GM23338 (cell line): ENCODE data around the gene TMEM150C. TPM values are rescaled to one million over a fixed set of nuclear protein-coding genes. Genes with fewer than 3 reads are reported as not detected.
"Not testable (repeated sequence)": the region's sequence is repeated elsewhere in the genome, so short reads cannot be mapped to it uniquely, and the experiment has no call there.

Experiments
- ATAC-seq: fragments of 200-7000 bp; cut with Tn5 transposase; 3 replicates; pipeline ENCODE4 v1.9.1; 2020
- DNase-seq: peaks from one replicate; pipeline ENCODE4 v3.0.0-alpha.2; 2015; ENCODE audit warnings: low spot score
- H2AFZ ChIP-seq: fragments of 200-600 bp; sonication (generic); 2 replicates; pipeline ENCODE4 v1.8.0; 2016; ENCODE audit warnings: antibody characterized with exemption, mild to moderate bottlenecking, moderate library complexity
- H3F3A ChIP-seq: fragments of 200-600 bp; sonication (generic); replicated peaks from 2 replicates; pipeline ENCODE4 v1.8.0; 2017; ENCODE audit warnings: antibody characterized with exemption, mixed run types, low read depth
- H3K27ac ChIP-seq: fragments of 200-600 bp; sonication (generic); 2 replicates; pipeline ENCODE4 v1.6.1; 2016; ENCODE audit warnings: low read depth
- H3K27me3 ChIP-seq: fragments of 200-600 bp; sonication (generic); 2 replicates; pipeline ENCODE4 v1.8.0; 2016; ENCODE audit warnings: mild to moderate bottlenecking, mixed run types, moderate library complexity; ENCODE audit not compliant: insufficient read depth
- H3K36me3 ChIP-seq: fragments of 200-600 bp; sonication (generic); 2 replicates; pipeline ENCODE4 v1.8.0; 2016; ENCODE audit warnings: mild to moderate bottlenecking; ENCODE audit not compliant: insufficient read depth
- H3K4me1 ChIP-seq: fragments of 200-600 bp; sonication (generic); 2 replicates; pipeline ENCODE4 v1.8.0; 2016; ENCODE audit warnings: mild to moderate bottlenecking, moderate library complexity; ENCODE audit not compliant: insufficient read depth
- H3K4me2 ChIP-seq: fragments of 200-600 bp; sonication (generic); 2 replicates; pipeline ENCODE4 v1.7.1; 2017; ENCODE audit warnings: mixed run types
- H3K4me3 ChIP-seq: fragments of 200-600 bp; sonication (generic); 2 replicates; pipeline ENCODE4 v1.6.1; 2016; ENCODE audit warnings: mixed run types
- H3K79me2 ChIP-seq: fragments of 200-600 bp; sonication (generic); replicated peaks from 2 replicates; pipeline ENCODE4 v1.8.0; 2017; ENCODE audit warnings: mild to moderate bottlenecking; ENCODE audit not compliant: insufficient read depth
- H3K9me2 ChIP-seq: fragments of 200-600 bp; sonication (generic); 2 replicates; pipeline ENCODE4 v1.8.0; 2017; ENCODE audit not compliant: insufficient read depth
- H4K20me1 ChIP-seq: fragments of 200-600 bp; sonication (generic); replicated peaks from 2 replicates; pipeline ENCODE4 v1.8.0; 2017; ENCODE audit warnings: mild to moderate bottlenecking; ENCODE audit not compliant: insufficient read depth
- H3K27ac Mint-ChIP-seq: 2 replicates; pipeline ENCODE4 v1.8.0; 2020; ENCODE audit warnings: inconsistent platforms, mild to moderate bottlenecking, moderate library complexity, mixed read lengths
- H3K27me3 Mint-ChIP-seq: 3 replicates; pipeline ENCODE4 v1.8.0; 2022; ENCODE audit warnings: low read depth, mild to moderate bottlenecking, moderate library complexity, mixed read lengths, inconsistent platforms; ENCODE audit not compliant: insufficient read depth, poor library complexity
- H3K36me3 Mint-ChIP-seq: 3 replicates; pipeline ENCODE4 v1.8.0; 2021; ENCODE audit warnings: low read depth, mild to moderate bottlenecking, inconsistent platforms, moderate library complexity, mixed read lengths
- H3K4me1 Mint-ChIP-seq: 3 replicates; pipeline ENCODE4 v1.8.0; 2020; ENCODE audit warnings: mild to moderate bottlenecking, inconsistent platforms, mixed read lengths
- H3K4me3 Mint-ChIP-seq: 3 replicates; pipeline ENCODE4 v1.8.0; 2021; ENCODE audit warnings: moderate library complexity, mild to moderate bottlenecking, inconsistent platforms, mixed read lengths
- H3K9me3 Mint-ChIP-seq: 3 replicates; pipeline ENCODE4 v1.8.0; 2020; ENCODE audit warnings: moderate library complexity, mild to moderate bottlenecking, inconsistent platforms, mixed read lengths
- CREB1 ChIP-seq: fragments of 250-450 bp; sonication (Bioruptor Pico); IDR thresholded peaks from 2 replicates; pipeline ENCODE4 v1.5.0; 2020; ENCODE audit warnings: low read depth, mild to moderate bottlenecking, moderate library complexity
- ETS1 ChIP-seq: IDR thresholded peaks from 2 replicates; pipeline ENCODE4 v1.6.1; 2016; ENCODE audit warnings: antibody characterized with exemption
- EZH2phosphoT487 ChIP-seq: fragments of 200-600 bp; sonication (generic); IDR thresholded peaks from one replicate; pipeline ENCODE4 v1.8.1; 2018; ENCODE audit warnings: antibody characterized with exemption; ENCODE audit not compliant: unreplicated experiment
- POLR2AphosphoS5 ChIP-seq: IDR thresholded peaks from 2 replicates; pipeline ENCODE4 v1.6.1; 2016; ENCODE audit warnings: antibody characterized with exemption, low read depth
- ZNF114 ChIP-seq: fragments of 250-450 bp; sonication (Bioruptor Pico); IDR thresholded peaks from 2 replicates; pipeline ENCODE4 v1.5.0; 2020; ENCODE audit warnings: mild to moderate bottlenecking, moderate library complexity
- ZNF331 ChIP-seq: fragments of 250-450 bp; sonication (Bioruptor Pico); IDR thresholded peaks from 2 replicates; pipeline ENCODE4 v1.5.0; 2020; ENCODE audit warnings: low read depth, mild to moderate bottlenecking, moderate library complexity
- polyA plus RNA-seq: library from polyadenylated mRNA; unstranded; fragments of >200 nt; fragmentation: Nextera tagmentation; extraction: Ambion mirVana; gene quantifications from 2 replicates; pipeline ENCODE4 v1.2.1, GENCODE V29; 2016
- total RNA-seq: library from RNA; depleted of rRNA; stranded (reverse); fragments of >200 nt; shearing (Covaris generic); gene quantifications from 2 replicates; pipeline ENCODE4 v1.2.3, GENCODE V29; 2014
- TF ChIP-seq, protein P1 (sequence below): IDR thresholded peaks from one replicate; pipeline ENCODE4 v1.6.1; 2018; ENCODE audit warnings: antibody characterized with exemption; ENCODE audit not compliant: unreplicated experiment
- TF ChIP-seq, protein P2 (sequence below), 2 experiments: fragments of 200-600 bp in 1 of 2; sonication (generic) in 1 of 2; conservative IDR thresholded peaks; 2 replicates each; pipeline versions ENCODE4 v1.5.1 to v1.6.1; 2016 to 2017; ENCODE audit warnings: antibody characterized with exemption in 2 of 2, low read depth in 2 of 2, mild to moderate bottlenecking in 2 of 2, moderate library complexity in 1 of 2

The TMEM150C gene
- total and polyA plus RNA-seq, 2 experiments from 2014 or later = 1.7 to 4.0 TPM

GRCh38 chr4:82559090-82559734 is 2.6 kb downstream of the TMEM150C start:
- not testable (repeated sequence) for H3K27ac ChIP-seq, H3F3A ChIP-seq, H3K9me3 Mint-ChIP-seq, DNase-seq, H3K36me3 ChIP-seq, H3K9me2 ChIP-seq, H3K79me2 ChIP-seq, H2AFZ ChIP-seq, ATAC-seq, H3K4me3 ChIP-seq, H4K20me1 ChIP-seq, H3K4me2 ChIP-seq, H3K27ac Mint-ChIP-seq, H3K4me3 Mint-ChIP-seq, H3K36me3 Mint-ChIP-seq
- peaks cover 11% of the 10 kb centered on the region for H3K4me1 ChIP-seq
- Mint-ChIP-seq H3K4me1 (peaks cover 24% of the 10 kb centered on the region), H3K27me3 (peaks cover 17% of the 10 kb centered on the region)
- H3K27me3 ChIP-seq = peaks cover 23% of the 10 kb centered on the region

- no peaks in the 10 kb centered on the region for H3K9me3 Mint-ChIP-seq
Measured at GRCh38 chr4:82555276-82555675, 6.5 kb downstream of the TMEM150C start.

DNA sequence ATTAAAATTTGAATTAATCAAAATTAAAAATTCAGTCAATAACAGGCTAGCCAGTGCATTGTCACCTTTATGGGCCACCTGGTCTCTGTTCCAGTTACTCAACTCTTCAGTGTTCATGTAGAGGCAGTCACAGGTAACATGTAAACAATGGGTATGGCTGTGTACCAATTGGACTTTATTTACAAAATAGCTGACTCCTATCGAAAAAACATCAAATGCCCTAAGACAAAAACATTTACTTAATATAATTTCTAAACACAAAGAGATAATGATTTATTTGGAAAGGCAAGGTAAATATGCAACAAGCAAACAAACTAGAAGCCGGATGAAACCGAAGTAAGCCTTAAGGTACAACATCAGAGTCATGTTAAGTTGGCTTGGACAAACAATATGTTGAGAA is 8.8 kb downstream of the TMEM150C start:
- Histone ChIP-seq H2AFZ (no peak overlapping the region), H3K9me2 (no peaks in the 10 kb centered on the region), H4K20me1 (no peaks in the 10 kb centered on the region), H3K4me1 (no peaks in the 10 kb centered on the region), H3K4me3 (no peak overlapping the region), H3K36me3 (no peaks in the 10 kb centered on the region), H3K4me2 (no peak overlapping the region), H3F3A (no peaks in the 10 kb centered on the region), H3K79me2 (no peaks in the 10 kb centered on the region), H3K27me3 (no peaks in the 10 kb centered on the region), H3K27ac (no peak overlapping the region)
- Mint-ChIP-seq H3K4me1 (peaks cover 3% of the 10 kb centered on the region), H3K36me3 (no peaks in the 10 kb centered on the region), H3K27me3 (peaks cover 7% of the 10 kb centered on the region), H3K27ac (no peak overlapping the region), H3K9me3 (no peaks in the 10 kb centered on the region), H3K4me3 (no peak overlapping the region)
- DNase-seq (no peak), ATAC-seq (no peak)
- TF ChIP-seq, protein P1, sequence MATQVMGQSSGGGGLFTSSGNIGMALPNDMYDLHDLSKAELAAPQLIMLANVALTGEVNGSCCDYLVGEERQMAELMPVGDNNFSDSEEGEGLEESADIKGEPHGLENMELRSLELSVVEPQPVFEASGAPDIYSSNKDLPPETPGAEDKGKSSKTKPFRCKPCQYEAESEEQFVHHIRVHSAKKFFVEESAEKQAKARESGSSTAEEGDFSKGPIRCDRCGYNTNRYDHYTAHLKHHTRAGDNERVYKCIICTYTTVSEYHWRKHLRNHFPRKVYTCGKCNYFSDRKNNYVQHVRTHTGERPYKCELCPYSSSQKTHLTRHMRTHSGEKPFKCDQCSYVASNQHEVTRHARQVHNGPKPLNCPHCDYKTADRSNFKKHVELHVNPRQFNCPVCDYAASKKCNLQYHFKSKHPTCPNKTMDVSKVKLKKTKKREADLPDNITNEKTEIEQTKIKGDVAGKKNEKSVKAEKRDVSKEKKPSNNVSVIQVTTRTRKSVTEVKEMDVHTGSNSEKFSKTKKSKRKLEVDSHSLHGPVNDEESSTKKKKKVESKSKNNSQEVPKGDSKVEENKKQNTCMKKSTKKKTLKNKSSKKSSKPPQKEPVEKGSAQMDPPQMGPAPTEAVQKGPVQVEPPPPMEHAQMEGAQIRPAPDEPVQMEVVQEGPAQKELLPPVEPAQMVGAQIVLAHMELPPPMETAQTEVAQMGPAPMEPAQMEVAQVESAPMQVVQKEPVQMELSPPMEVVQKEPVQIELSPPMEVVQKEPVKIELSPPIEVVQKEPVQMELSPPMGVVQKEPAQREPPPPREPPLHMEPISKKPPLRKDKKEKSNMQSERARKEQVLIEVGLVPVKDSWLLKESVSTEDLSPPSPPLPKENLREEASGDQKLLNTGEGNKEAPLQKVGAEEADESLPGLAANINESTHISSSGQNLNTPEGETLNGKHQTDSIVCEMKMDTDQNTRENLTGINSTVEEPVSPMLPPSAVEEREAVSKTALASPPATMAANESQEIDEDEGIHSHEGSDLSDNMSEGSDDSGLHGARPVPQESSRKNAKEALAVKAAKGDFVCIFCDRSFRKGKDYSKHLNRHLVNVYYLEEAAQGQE = no peak
- TF ChIP-seq ZNF114 (no peak), CREB1 (no peak), ETS1 (no peak), POLR2AphosphoS5 (no peak)
- TF ChIP-seq, protein P2, sequence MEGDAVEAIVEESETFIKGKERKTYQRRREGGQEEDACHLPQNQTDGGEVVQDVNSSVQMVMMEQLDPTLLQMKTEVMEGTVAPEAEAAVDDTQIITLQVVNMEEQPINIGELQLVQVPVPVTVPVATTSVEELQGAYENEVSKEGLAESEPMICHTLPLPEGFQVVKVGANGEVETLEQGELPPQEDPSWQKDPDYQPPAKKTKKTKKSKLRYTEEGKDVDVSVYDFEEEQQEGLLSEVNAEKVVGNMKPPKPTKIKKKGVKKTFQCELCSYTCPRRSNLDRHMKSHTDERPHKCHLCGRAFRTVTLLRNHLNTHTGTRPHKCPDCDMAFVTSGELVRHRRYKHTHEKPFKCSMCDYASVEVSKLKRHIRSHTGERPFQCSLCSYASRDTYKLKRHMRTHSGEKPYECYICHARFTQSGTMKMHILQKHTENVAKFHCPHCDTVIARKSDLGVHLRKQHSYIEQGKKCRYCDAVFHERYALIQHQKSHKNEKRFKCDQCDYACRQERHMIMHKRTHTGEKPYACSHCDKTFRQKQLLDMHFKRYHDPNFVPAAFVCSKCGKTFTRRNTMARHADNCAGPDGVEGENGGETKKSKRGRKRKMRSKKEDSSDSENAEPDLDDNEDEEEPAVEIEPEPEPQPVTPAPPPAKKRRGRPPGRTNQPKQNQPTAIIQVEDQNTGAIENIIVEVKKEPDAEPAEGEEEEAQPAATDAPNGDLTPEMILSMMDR (conservative IDR thresholded peaks at IDR 0.05; ENCODE audit: low read depth in 2 of 2) = no peak

More at GRCh38 chr4:82555276-82555675, 6.5 kb downstream of the TMEM150C start:
- Mint-ChIP-seq H3K4me1 (peaks cover 3% of the 10 kb centered on the region), H3K36me3 (no peaks in the 10 kb centered on the region), H3K4me3 (no peak overlapping the region), H3K27me3 (peaks cover 5% of the 10 kb centered on the region), H3K27ac (no peak overlapping the region)
- Histone ChIP-seq H3F3A (no peaks in the 10 kb centered on the region; the same call in 1 of the 2 replicates), H3K27me3 (peaks cover 4% of the 10 kb centered on the region), H3K79me2 (no peaks in the 10 kb centered on the region), H3K4me1 (no peaks in the 10 kb centered on the region), H3K27ac (no peak overlapping the region), H3K4me3 (no peak overlapping the region), H2AFZ (no peak overlapping the region), H3K36me3 (no peaks in the 10 kb centered on the region), H3K9me2 (no peaks in the 10 kb centered on the region), H3K4me2 (no peak overlapping the region), H4K20me1 (no peaks in the 10 kb centered on the region)
- peak; percentile 51 for DNase-seq
- no peak for TF ChIP-seq EZH2phosphoT487
- TF ChIP-seq, protein P2 (conservative IDR thresholded peaks at IDR 0.05; ENCODE audit: low read depth in 2 of 2) = peak; percentile 29 to 56
- TF ChIP-seq ZNF331 (CRISPR knock-in tag) = no peak
- peak; percentile 81 for ATAC-seq
